HEK293T (cell line): Measurements from ENCODE around the gene TPRG1.

Experiments
- BHLHE40 ChIP-seq: fragments of 450-650 bp; IDR thresholded peaks from 2 replicates; pipeline ENCODE4 v1.6.1; 2016; ENCODE audit warnings: mild to moderate bottlenecking, moderate library complexity, borderline replicate concordance
- CTBP1 ChIP-seq: fragments of 450-650 bp; IDR thresholded peaks from 2 replicates; pipeline ENCODE4 v1.6.1; 2016; ENCODE audit warnings: borderline replicate concordance
- ELF4 ChIP-seq: fragments of 450-650 bp; IDR thresholded peaks from 2 replicates; pipeline ENCODE4 v1.6.1; 2017; ENCODE audit warnings: antibody characterized with exemption
- FOXK2 ChIP-seq: fragments of 450-650 bp; IDR thresholded peaks from 2 replicates; pipeline ENCODE4 v1.6.1; 2016; ENCODE audit warnings: mild to moderate bottlenecking
- FOXM1 ChIP-seq: fragments of 450-650 bp; IDR thresholded peaks from 2 replicates; pipeline ENCODE4 v1.6.1; 2017; ENCODE audit warnings: mild to moderate bottlenecking, borderline replicate concordance
- HDGF ChIP-seq: fragments of 450-650 bp; IDR thresholded peaks from 2 replicates; pipeline ENCODE4 v1.6.1; 2017; ENCODE audit warnings: antibody characterized with exemption, borderline replicate concordance
- NFRKB ChIP-seq: fragments of 450-650 bp; IDR thresholded peaks from 2 replicates; pipeline ENCODE4 v1.6.1; 2016; ENCODE audit warnings: mild to moderate bottlenecking, moderate library complexity
- PKNOX1 ChIP-seq: fragments of 450-650 bp; IDR thresholded peaks from 2 replicates; pipeline ENCODE4 v1.6.1; 2016
- SP1 ChIP-seq: fragments of 450-650 bp; IDR thresholded peaks from 2 replicates; pipeline ENCODE4 v1.6.1; 2017
- SUZ12 ChIP-seq: fragments of 450-650 bp; IDR thresholded peaks from 2 replicates; pipeline ENCODE4 v1.6.1; 2016; ENCODE audit warnings: mild to moderate bottlenecking

- TF ChIP-seq PKNOX1 (no peak), NFRKB (no peak), SUZ12 (no peak), CTBP1 (no peak), SP1 (no peak), BHLHE40 (no peak), FOXK2 (no peak), ELF4 (no peak), FOXM1 (no peak), HDGF (no peak)
Measured at GRCh38 chr3:189303584-189303983, 131.8 kb downstream of the TPRG1 start.
